ENCODE measurements around the gene CFAP77. TPM values are rescaled to one million over a fixed set of nuclear protein-coding genes. Genes with fewer than 3 reads are reported as not detected.
A peak's percentile ranks its signal among the peaks of the same experiment; 100 is the strongest.

Gene CFAP77
- total RNA-seq, 8 experiments from 2014 or later: 0.21 to 7.9 (median 0.38) TPM; not detected in 3

- Histone ChIP-seq H3K4me1 (replicated peaks in 1 of 2) (peaks cover 0 to 12% of the 10 kb centered on the region in 2 donors), H3K27ac (no peak overlapping the region), H3K4me3 (no peak overlapping the region)
- in situ Hi-C loops (cut with MboI; ENCODE audit: low pct_unique_long_range_greater_than_20kb in 2 of 9, low sequenced_read_pairs in 9 of 9, unreplicated experiment in 9 of 9): loop anchor here in 3 of 9 experiments (5.0 to 25.0 kb wide), 3 partner anchors 155 to 400 kb away; no protein-coding TSS in a partner anchor
- peak; percentile 34 to 60 (median 44) for ATAC-seq (replicated peaks in 6 of 8)
- 0 to 70% (median 13%) methylated on average over 2 to 7 of the region's 8 CpGs; no CpG with 5 or more reads in 4 of the 10 experiments for WGBS, 10 experiments
Observed at GRCh38 chr9:132412089-132412488, 2.1 kb downstream of the CFAP77 start.

GRCh38 chr9:132413926-132414325 is 3.9 kb downstream of the CFAP77 start:
- in situ Hi-C loops (cut with MboI; ENCODE audit: low pct_unique_long_range_greater_than_20kb in 2 of 9, low sequenced_read_pairs in 9 of 9, unreplicated experiment in 9 of 9): loop anchor here in 3 of 9 experiments (5.0 to 25.0 kb wide), 3 partner anchors 153 to 398 kb away; no protein-coding TSS in a partner anchor
- ATAC-seq (replicated peaks in 6 of 8): no peak
- 0 to 75% (median 59%) methylated on average over 1 to 4 of the region's 5 CpGs; no CpG with 5 or more reads in 1 of the 10 experiments for WGBS, 10 experiments
- Histone ChIP-seq H3K4me3 (no peak overlapping the region), H3K27ac (no peak overlapping the region), H3K4me1 (replicated peaks in 1 of 2) (peaks cover 0 to 12% of the 10 kb centered on the region in 2 donors)

GRCh38 chr9:132414731-132415130 is 4.7 kb downstream of the CFAP77 start:
- in situ Hi-C loops (cut with MboI; ENCODE audit: low pct_unique_long_range_greater_than_20kb in 2 of 9, low sequenced_read_pairs in 9 of 9, unreplicated experiment in 9 of 9): loop anchor here in 3 of 9 experiments (5.0 to 25.0 kb wide), 3 partner anchors 153 to 398 kb away; no protein-coding TSS in a partner anchor
- no peak for ATAC-seq (replicated peaks in 6 of 8)
- 21 to 100% (median 53%) methylated on average over 1 to 7 of the region's 7 CpGs; no CpG with 5 or more reads in 1 of the 10 experiments for WGBS, 10 experiments
- no peak overlapping the region for H3K27ac ChIP-seq
- H3K4me3 ChIP-seq: no peak overlapping the region
- H3K4me1 ChIP-seq (replicated peaks in 1 of 2): peaks cover 0 to 12% of the 10 kb centered on the region in 2 donors

- Histone ChIP-seq H3K4me1 (replicated peaks in 1 of 2) (peaks cover 0 to 8% of the 10 kb centered on the region in 2 donors), H3K4me3 (no peak overlapping the region), H3K27ac (no peak overlapping the region)
- no peak for ATAC-seq (replicated peaks in 6 of 8)
- 0 to 50% (median 17%) methylated on average over 1 to 8 of the region's 12 CpGs; no CpG with 5 or more reads in 4 of the 10 experiments for WGBS, 10 experiments
- in situ Hi-C loops (cut with MboI; ENCODE audit: low pct_unique_long_range_greater_than_20kb in 2 of 9, low sequenced_read_pairs in 9 of 9, unreplicated experiment in 9 of 9): loop anchor here in 2 of 9 experiments (10.0 to 25.0 kb wide), 2 partner anchors 160 to 397 kb away; no protein-coding TSS in a partner anchor
Observed at GRCh38 chr9:132415181-132415580, 5.2 kb downstream of the CFAP77 start.

DNA sequence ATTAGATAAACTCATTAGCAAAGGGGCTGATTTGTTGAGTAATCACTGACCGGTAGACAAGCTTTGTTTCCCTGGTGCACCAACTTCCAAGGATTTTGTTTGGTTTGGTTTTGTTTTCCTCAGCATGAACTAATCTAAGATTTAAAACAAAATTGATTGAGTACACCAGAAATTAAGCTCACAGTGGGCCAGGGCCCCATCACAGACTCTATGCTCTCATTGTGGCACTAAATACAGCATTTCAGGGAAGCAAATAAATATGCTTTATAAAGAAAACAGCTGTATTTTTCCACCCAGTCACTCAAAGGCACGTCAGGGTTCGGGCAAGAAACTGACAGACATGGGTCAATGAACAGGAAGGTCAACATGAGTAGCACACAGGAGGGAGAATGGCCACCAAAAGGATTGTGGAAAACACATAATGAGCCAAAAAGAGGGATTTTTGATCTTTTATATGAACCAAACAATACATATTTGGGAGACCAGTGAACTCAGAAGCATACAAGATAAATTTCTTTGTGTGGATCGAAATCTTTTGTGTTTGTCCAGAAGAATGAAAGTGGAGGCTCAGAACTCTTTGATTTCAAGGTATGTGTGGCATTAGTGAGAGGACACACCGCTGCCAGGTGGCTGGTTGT is 8.8 kb downstream of the CFAP77 start:
- Histone ChIP-seq H3K27ac (no peak overlapping the region), H3K4me1 (replicated peaks in 1 of 2) (no peaks in the 10 kb centered on the region), H3K4me3 (no peak overlapping the region)
- in situ Hi-C loops (cut with MboI; ENCODE audit: low pct_unique_long_range_greater_than_20kb in 2 of 9, low sequenced_read_pairs in 9 of 9, unreplicated experiment in 9 of 9): loop anchor here in 2 of 9 experiments (10.0 to 25.0 kb wide), 2 partner anchors 156 to 393 kb away; no protein-coding TSS in a partner anchor
- no peak for ATAC-seq (replicated peaks in 6 of 8)
- WGBS, 10 experiments: 6 to 79% (median 42%) methylated on average over 1 to 5 of the region's 5 CpGs

DNA sequence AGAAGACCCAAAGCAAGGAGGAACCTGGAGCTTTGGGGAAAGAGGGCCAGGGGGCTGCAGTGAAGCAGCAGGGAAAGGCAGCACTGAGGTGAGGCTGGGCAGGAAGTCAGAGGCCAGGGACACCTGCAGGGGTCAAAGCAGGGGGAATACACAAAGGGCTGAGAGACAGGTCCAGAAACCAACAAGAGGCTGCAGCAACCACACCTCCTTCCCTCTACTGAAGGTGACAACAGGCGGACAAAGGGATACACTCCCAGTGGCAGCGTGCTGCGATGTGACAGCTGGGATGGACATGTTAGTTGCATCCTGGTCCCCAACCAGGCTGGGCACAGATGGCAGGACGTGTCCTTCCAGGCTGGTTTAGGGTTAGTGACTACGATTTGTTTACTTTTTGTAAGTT is 12.6 kb downstream of the CFAP77 start:
- WGBS, 10 experiments: 18 to 100% (median 40%) methylated on average over 1 to 5 of the region's 5 CpGs; no CpG with 5 or more reads in 5 of the 10 experiments
- H3K4me3 ChIP-seq: no peak overlapping the region
- in situ Hi-C loops (cut with MboI; ENCODE audit: low pct_unique_long_range_greater_than_20kb in 2 of 9, low sequenced_read_pairs in 9 of 9, unreplicated experiment in 9 of 9): loop anchor here in 1 of 9 experiments (25.0 kb wide), 1 partner anchor 390 kb away; no protein-coding TSS in a partner anchor
- no peak for ATAC-seq (replicated peaks in 6 of 8)
- no peak overlapping the region for H3K27ac ChIP-seq
- peaks cover 21% of the 10 kb centered on the region in 2 donors for H3K4me1 ChIP-seq (replicated peaks in 1 of 2)

- in situ Hi-C loops (cut with MboI; ENCODE audit: low pct_unique_long_range_greater_than_20kb in 2 of 9, low sequenced_read_pairs in 9 of 9, unreplicated experiment in 9 of 9): loop anchor here in 1 of 9 experiments (25.0 kb wide), 1 partner anchor 389 kb away; no protein-coding TSS in a partner anchor
- ATAC-seq (replicated peaks in 6 of 8): no peak
- Histone ChIP-seq H3K27ac (no peak overlapping the region), H3K4me3 (no peak overlapping the region), H3K4me1 (replicated peaks in 1 of 2) (peaks cover 21% of the 10 kb centered on the region in 2 donors)
- WGBS, 10 experiments: 30 to 100% (median 74%) methylated on average over 1 to 4 of the region's 5 CpGs; no CpG with 5 or more reads in 4 of the 10 experiments
Observed at GRCh38 chr9:132423503-132423902, 13.5 kb downstream of the CFAP77 start.

DNA sequence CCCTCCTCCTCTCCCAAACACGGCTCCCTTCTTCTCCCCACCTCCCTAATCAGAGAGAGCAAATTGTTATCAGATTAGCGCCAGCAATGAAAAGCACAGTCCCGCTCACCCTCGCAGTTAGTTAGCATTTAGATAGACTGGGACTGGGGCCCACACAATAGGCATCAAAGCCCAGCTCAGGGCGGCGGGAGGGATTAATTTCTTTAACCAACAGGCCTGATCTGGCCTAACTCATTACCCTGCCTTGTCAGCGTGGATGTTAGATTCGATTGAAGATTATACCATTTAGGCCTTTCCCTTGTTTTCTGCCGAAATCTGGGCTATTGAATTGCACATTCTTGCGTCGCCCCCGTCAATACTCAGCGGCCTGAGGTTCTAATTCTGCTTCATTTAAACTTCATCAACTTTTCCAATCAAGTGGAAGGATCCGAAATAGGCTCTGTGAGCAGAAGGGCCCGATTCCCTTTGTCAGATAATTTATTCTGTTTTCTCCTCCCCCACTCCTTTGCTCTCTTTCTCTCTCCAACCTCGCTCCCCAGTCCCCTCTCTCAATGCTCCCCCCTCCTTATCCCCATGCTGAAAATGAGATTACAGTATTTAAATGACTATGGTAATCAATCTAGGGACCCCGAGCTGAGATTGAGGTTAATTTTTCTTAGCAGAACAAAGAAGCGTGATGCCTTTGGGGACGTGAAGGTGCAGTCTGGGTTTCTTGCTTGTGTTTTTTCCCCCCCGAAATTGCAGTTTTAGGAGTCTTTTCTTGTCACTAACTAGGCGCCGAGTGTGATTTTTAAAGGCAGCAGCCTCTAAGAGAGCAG is 15.1 kb downstream of the CFAP77 start:
- H3K4me3 ChIP-seq: no peak overlapping the region
- in situ Hi-C loops (cut with MboI; ENCODE audit: low pct_unique_long_range_greater_than_20kb in 2 of 9, low sequenced_read_pairs in 9 of 9, unreplicated experiment in 9 of 9): loop anchor here in 1 of 9 experiments (25.0 kb wide), 1 partner anchor 387 kb away; no protein-coding TSS in a partner anchor
- WGBS, 10 experiments: 8 to 66% (median 26%) methylated on average over 2 to 22 of the region's 22 CpGs; no CpG with 5 or more reads in 1 of the 10 experiments
- no peak overlapping the region for H3K27ac ChIP-seq
- ATAC-seq (replicated peaks in 6 of 8): peak in 5 of 8 experiments; percentile 40 to 71 (median 57)
- H3K4me1 ChIP-seq (replicated peaks in 1 of 2): peaks cover 21% of the 10 kb centered on the region in 2 donors

- H3K4me3 ChIP-seq: no peak overlapping the region
- in situ Hi-C loops (cut with MboI; ENCODE audit: low pct_unique_long_range_greater_than_20kb in 2 of 9, low sequenced_read_pairs in 9 of 9, unreplicated experiment in 9 of 9): no loop called here
Observed at GRCh38 chr9:132425675-132426062, 15.7 kb downstream of the CFAP77 start.

DNA sequence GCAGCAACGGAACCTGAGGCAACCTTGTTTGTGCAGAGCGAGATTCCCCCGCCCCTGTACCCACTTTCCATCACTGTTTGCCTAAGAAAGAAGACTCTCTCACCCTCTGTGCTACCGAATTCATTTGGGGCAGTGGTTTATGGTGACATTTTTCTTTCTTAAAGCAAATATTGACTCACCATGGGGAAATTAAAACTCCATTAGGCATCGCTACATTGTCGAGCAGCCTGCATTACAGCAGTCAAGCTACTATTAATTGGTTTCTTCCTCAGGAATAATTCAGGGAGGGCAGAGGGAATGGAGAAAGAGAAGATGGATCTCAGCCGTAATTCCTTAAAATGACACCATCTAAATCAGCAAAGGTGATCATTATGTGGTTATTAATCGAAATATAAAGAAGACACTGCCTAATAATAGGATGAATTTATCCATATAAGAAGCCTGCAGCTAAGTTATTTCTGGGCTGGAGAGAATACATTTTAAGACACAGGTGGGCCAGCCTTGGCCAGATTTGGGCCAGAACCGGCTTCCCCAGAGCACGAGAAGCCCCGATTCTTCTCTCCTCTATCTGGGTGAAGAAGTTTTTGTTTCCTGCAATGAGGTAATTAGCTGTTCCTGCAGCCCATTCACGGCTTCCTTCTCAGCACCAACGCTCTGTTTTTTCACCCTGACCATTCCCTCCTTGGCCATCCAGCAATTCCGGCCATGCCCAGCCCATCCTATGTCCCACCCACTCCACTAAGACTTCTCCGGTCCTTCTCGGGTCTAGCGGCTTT is 16.8 kb downstream of the CFAP77 start:
- in situ Hi-C loops (cut with MboI; ENCODE audit: low pct_unique_long_range_greater_than_20kb in 2 of 9, low sequenced_read_pairs in 9 of 9, unreplicated experiment in 9 of 9): no loop called here
- H3K4me1 ChIP-seq (replicated peaks in 1 of 2): peaks cover 21% of the 10 kb centered on the region in 2 donors
- ATAC-seq (replicated peaks in 6 of 8): peak in 5 of 8 experiments; percentile 61 to 83 (median 81)
- no peak overlapping the region for H3K4me3 ChIP-seq
- H3K27ac ChIP-seq: no peak overlapping the region
- WGBS, 10 experiments: 16 to 70% (median 59%) methylated on average over 2 to 10 of the region's 17 CpGs

More at GRCh38 chr9:132425675-132426062, 15.7 kb downstream of the CFAP77 start:
- Histone ChIP-seq H3K4me1 (replicated peaks in 1 of 2) (peaks cover 21% of the 10 kb centered on the region in 2 donors), H3K27ac (no peak overlapping the region)
- 21 to 43% (median 34%) methylated on average over 1 to 7 of the region's 7 CpGs for WGBS, 10 experiments
- ATAC-seq (replicated peaks in 6 of 8): no peak

- no peak overlapping the region for H3K27ac ChIP-seq
- ATAC-seq (replicated peaks in 6 of 8): no peak
- H3K4me3 ChIP-seq: no peak overlapping the region
- in situ Hi-C loops (cut with MboI; ENCODE audit: low pct_unique_long_range_greater_than_20kb in 2 of 9, low sequenced_read_pairs in 9 of 9, unreplicated experiment in 9 of 9): no loop called here
- 50 to 100% (median 79%) methylated on average over 1 of the region's 1 CpG; no CpG with 5 or more reads in 2 of the 10 experiments for WGBS, 10 experiments
- peaks cover 7 to 8% of the 10 kb centered on the region in 2 donors for H3K4me1 ChIP-seq (replicated peaks in 1 of 2)
Observed at GRCh38 chr9:132430998-132431397, 21.0 kb downstream of the CFAP77 start.

- WGBS, 10 experiments: 0 to 77% (median 42%) methylated on average over 1 to 8 of the region's 10 CpGs
Observed at GRCh38 chr9:132434881-132435280, 24.9 kb downstream of the CFAP77 start.

More at GRCh38 chr9:132434881-132435280, 24.9 kb downstream of the CFAP77 start:
- Histone ChIP-seq H3K4me1 (replicated peaks in 1 of 2) (no peaks in the 10 kb centered on the region), H3K27ac (no peak overlapping the region), H3K4me3 (no peak overlapping the region)
- in situ Hi-C loops (cut with MboI; ENCODE audit: low pct_unique_long_range_greater_than_20kb in 2 of 9, low sequenced_read_pairs in 9 of 9, unreplicated experiment in 9 of 9): no loop called here
- no peak for ATAC-seq (replicated peaks in 6 of 8)

All from motor neuron (in vitro differentiated cells).